Cerebellar cortex (tissue), 1 donor: Measurements from ENCODE around the gene PSME4.
"Not testable (repeated sequence)": the region's sequence is repeated elsewhere in the genome, so short reads cannot be mapped to it uniquely, and the experiment has no call there.

Source experiments
- DNase-seq: peaks from one replicate; pipeline ENCODE4 v3.0.0-alpha.2; 2015; ENCODE audit warnings: low spot score

Gene PSME4

DNA sequence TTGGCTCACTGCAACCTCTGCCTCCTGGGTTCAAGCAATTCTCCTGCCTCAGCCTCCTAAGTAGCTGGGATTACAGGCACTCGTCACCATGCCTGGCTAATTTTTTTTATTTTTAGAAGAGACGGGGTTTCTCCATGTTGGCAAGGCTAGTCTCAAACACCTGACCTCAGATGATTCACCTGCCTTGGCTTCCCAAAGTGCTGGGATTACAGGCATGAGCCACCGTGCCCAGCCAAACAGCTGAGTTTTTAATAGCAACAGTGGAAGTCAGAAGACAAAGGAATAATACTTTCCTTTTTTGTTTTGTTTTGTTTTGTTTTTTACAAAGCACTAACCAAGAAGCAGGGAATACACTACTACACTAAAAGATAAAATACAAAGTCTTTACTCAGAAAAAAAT is 127.9 kb downstream of the PSME4 start:
- DNase-seq = no peak

DNA sequence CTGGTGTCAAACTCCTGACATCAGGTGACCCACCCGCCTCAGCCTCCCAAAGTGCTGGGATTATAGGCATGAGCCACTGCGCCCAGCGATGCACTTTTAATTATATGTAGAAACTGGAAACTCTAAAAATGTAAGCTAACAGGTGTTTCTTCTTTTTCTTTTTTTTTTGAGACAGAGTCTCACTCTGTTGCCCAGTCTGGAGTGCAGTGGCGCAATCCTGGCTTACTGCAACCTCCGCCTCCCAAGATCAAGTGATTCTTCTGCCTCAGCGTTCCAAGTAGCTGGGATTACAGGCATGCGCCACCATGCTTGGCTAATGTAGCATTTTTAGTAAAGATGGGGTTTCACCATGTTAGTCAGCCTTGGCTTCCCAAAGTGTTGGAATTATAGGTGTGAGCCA is 129.1 kb downstream of the PSME4 start:
- not testable (repeated sequence) for DNase-seq

DNA sequence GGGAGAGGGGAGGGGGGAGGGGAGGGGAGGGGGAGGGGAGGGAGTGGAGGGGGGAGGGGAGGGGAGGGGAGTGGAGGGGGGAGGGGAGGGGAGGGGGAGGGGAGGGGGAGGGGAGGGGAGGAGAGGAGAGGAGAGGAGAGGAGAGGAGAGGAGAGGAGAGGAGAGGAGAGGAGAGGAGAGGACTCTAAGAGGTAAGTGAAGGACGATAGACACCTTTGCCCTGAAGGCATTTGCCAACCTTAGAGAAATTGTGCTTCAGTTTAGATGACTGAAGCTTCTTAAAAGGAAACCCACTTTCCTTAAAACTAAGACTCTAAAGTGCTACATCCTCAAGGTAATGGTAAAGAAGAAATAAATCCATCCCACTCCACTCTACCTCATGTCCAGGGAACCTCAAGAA is 130.2 kb downstream of the PSME4 start:
- DNase-seq = no peak

DNA sequence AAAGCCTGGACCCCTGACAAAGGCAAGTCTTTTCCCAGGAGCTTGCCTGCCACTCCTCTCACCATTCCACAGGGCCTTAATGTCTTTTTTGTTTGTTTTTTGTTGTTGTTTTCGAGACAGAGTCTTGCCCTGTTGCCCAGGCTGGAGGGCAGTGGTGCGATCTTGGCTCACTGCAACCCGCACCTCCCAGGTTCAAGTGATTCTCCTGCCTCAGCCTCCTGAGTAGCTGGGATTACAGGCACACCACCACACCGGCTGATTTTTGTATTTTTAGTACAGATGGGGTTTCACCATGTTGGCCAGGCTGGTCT is 140.9 kb downstream of the PSME4 start:
- not testable (repeated sequence) for DNase-seq

DNA sequence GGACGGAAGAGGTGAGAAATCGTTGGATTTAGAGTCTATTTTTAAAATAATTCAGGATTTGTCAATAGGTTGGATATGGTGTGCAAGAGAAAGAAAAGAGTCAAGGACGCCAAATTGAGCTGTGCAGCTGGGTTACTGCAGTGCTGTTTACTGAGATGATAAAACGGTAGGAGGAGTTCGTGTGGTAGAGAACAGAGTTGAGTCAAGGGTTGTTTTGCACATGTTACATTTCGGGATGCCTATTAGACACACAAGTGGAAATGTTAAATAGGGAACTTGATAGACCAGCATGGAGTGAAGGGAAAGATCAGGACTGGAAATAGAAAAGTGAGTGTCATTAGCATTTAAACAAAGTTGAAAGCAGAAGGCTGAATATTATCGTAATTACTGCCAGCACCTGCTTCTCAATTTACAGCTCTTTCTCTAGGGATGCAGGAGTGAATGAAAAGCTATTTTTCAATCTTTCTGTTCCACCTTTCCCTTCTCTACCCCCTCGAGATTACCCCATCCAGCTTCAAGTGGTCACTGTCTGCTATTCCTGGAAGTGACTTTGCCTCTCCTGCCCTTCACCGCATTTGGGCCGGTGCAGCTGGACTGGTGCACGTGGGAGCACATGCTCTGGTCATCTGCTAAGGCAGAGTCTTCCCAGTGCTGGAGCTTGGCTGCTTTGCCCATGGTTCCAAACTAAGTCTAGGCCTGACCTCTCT is 141.4 kb downstream of the PSME4 start:
- DNase-seq = no peak

DNA sequence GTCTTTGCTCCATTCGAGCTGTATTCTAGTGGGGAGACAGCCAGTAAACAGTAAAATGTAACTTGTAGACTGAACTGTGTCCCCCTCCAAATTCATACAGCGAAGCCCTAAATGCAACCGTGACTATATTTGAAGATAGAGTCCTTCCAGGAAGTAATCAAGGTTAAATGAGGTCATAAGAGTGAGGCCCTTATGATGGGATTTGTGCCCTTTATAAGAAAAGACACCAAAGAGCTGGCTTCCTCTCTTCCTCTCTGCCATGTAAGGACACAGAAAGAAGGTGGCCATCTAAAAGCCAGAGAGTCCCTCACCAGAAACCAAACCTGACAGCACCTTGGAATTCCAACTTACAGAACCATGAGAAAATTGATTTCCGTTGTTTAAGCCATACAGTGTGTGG is 142.5 kb downstream of the PSME4 start:
- DNase-seq = no peak

DNA sequence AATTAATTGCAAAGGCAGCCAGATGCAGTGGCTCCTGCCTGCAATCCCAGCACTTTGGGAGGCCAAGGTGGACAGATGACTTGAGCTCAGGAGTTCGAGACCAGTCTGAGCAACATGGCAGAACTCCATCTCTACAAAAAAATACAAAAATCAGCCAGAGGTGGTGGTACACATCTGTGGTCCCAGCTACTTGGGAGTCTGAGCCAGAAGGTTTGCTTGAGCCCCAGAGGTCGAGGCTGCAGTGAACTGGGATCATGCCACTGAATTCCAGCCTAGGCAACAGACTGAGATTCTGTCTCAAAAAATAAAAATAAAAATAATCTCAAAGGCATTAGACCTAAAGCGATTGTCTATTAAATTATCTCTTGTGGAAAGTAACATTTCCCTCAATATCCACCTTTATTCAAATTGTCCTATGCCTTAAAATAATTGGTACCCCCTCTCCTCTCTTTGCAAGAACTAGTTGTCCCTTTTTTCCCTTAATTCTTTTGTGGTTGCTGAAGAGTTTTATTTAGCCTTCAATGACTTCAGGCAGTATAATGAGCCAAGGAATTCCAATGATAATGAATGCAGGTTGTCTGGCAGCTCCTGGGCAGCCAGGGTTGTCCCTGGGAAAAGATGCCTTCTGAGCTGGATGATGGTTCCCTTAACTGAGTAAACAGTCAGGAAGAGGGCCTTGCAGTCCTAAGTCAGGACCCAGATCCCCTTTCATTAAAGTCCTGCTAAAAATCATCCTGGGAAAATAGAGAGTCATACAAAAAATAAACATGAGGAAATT is 143.2 kb downstream of the PSME4 start:
- no peak for DNase-seq

DNA sequence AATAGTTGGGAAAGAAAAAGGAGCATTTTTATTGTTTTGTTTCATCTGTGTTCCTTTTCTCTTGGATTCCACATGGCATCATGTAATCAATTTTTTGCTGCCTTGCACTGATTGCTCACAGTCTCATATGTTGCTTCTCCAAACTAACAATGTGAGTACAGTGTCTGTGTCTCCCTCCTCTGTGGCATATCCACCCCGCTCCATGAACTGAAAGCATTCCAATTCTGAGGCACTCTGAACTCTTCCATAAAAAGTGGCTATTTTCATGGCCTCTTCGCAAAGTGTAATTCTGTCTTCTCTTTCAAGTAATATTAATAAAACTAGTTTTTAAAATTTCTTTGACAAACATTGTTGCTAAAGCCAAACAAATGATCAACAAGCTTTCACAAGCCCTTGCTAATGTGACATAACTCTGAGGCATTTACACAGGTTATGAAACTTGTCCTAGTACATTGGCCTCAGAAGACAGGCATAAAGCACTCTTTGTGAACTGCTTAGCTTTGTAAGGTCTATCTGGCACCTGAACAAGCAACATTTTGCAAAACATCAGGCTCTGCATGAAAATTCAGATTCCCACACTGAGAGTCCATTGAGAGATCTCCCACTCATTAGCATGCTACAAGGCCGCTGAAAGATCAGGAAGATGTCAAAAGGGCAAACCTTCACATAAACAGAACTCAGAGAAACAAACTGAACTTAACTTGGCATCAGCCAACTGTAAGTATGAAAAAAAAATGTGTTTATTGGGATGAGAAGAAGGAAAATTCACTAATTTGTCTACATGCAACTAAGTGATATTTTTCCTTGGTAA is 144.0 kb downstream of the PSME4 start:
- DNase-seq = peak; percentile 24

DNA sequence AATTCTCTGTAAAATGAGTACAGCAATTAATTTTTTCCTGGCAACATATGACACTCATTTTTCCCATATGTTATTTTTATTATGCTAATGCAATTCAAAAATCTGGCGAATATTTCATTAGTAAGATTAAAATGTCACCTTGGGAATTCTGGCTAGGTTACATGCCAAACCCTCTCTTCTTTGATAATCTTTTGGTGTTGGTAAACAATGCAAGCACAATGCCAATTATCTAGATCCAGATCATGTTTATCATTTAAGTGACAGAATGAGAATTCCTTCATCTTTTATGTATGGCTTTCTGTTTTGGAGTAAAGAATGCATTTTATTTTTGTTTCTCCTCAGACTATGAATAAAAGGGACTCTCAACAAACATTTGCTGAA is 144.8 kb downstream of the PSME4 start:
- no peak for DNase-seq

DNA sequence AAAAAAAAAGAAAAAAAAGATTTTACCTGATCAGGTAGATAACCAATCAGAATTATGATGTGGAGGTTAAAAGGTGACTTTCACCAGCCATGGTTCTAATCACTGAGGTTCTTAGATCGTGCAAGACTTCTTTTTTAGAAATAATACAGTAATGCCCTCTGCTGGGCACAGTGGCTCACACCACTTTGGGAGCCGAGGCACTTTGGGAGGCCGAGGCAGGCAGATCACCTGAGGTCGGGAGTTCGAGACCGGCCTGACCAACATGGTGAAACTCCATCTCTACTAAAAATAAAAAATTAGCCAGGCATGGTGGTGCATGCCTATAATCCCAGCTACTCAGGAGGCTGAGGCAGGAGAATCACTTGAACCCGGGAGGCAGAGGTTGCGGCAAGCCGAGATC is 147.2 kb downstream of the PSME4 start:
- not testable (repeated sequence) for DNase-seq

DNA sequence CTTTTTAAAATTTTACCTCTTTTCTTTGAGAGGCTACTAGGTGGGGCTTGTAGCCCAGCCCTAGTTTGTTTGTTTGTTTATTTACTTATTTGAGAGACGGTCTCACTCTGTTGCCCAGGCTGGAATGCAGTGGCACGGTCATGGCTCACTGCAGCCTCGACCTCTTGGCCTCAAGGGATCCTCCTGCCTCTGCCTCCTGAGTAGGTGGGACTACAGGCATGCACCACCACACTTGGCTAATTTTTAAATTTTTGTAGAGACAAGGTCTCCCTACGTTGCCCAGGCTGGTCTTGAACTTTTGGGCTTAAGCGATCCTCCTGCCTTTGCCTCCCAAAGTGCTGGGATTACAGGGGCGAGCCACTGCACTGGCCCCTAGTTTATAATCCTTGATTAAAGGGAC is 149.0 kb downstream of the PSME4 start:
- DNase-seq = no peak

DNA sequence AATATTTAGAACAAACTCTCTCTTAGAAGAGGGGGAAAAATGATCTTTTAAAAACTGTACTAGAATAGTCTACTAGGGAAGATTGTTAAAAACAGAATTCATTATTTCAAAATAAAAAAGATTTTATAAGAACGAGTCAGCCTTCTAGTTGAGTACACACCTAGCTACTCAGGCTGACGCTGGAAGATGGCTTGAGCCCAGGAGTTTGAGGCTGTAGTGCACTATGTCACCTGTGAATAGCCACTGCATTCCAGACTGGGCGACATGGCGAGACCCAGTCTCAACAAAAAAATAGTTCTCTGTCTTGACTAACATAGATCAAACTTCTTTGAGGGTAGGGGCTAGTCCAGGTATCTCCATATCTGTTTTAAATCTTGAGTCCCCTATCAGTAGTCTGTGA is 150.1 kb downstream of the PSME4 start:
- DNase-seq = no peak

DNA sequence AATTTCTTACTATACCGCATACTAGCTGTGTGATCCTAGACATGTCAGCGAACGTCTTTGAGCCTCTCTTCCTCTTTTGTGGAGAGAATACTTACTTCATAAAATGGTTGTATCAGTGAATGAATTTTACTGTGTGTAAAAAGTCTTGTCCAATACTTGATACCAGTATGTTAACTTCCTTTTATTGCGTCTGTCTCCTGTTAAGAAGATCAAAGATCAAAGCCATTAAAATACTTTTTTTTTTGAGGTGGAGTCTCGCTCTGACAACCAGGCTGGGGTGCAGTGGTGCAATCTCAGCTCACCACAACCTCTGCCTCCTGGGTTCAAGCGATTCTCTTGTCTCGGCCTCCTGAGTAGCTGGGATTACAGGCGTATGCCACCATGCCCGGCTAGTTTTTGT is 150.7 kb downstream of the PSME4 start:
- no peak for DNase-seq

DNA sequence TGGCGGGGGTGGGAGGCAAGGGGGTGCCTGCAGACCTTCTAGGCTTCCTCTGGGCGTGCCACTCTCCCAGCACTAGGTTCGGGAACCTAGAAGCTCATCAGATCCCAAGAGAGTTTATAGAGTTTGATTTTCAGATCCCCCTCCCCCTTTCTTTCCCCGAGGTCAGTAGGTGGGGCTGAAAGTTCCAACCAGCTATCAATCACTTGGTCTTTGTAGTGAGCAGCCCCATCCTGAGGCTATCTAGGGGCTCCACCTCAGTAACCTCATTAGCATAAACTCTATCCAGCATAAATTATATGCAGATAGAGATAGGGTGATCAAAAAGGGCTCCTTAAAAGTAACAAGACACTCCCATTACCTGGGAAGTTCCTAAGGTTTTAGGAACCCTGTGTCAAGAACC is 151.2 kb downstream of the PSME4 start:
- no peak for DNase-seq

DNA sequence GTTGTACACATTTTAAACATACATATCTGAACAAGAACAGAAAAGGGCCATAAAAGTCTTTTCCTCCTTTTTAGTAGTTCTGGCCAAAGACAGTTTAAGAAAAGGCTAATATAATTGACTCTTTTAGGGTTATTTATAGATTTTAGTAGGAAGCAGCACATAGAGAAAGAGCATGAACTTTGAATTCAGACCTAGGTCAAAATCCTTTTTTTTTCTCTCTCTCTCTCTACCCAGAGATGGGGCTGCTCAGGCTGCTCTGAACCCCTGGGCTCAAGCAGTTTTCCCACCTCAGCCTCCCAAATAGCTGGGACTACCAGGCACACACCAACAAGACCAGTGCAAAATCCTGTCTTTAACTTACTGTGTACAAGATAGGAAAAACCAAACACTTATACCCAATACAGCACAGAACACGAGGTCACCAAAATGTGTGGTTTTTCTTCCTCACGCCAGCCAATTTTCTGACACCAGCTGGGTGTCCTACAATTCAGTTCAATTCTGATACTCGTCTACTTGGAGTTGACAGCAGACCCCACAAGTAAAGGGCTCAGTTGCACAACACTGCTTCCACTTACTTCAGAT is 151.8 kb downstream of the PSME4 start:
- no peak for DNase-seq
